SK-N-SH treated with all-trans-retinoic acid at 6 μM for 48 hours (cell line): ENCODE results near the gene RNASEH2B.

Source experiments
- ATAC-seq: fragments of 200-7000 bp; cut with Tn5 transposase; 3 replicates; pipeline ENCODE4 v1.9.1; 2020; ENCODE audit warnings: mild to moderate bottlenecking, moderate library complexity
- ARNTL ChIP-seq: fragments of 450-650 bp; formaldehyde crosslinking; IDR thresholded peaks from 2 replicates; pipeline ENCODE4 v1.5.0; 2020; ENCODE audit warnings: low read depth, mild to moderate bottlenecking, moderate library complexity, borderline replicate concordance
- CREB5 ChIP-seq: fragments of 250-450 bp; sonication (Bioruptor Pico); IDR thresholded peaks from 2 replicates; pipeline ENCODE4 v1.5.1; 2020; ENCODE audit warnings: low read depth, mild to moderate bottlenecking, moderate library complexity
- CSDC2 ChIP-seq: fragments of 250-450 bp; sonication (Bioruptor Pico); IDR thresholded peaks from 2 replicates; pipeline ENCODE4 v1.5.0; 2020; ENCODE audit warnings: mild to moderate bottlenecking, moderate library complexity
- ESRRG ChIP-seq: fragments of 250-450 bp; sonication (Bioruptor Pico); IDR thresholded peaks from 2 replicates; pipeline ENCODE4 v1.6.1; 2021; ENCODE audit warnings: mild to moderate bottlenecking
- GLIS3 ChIP-seq: fragments of 250-450 bp; sonication (Bioruptor Pico); IDR thresholded peaks from 2 replicates; pipeline ENCODE4 v1.5.0; 2020; ENCODE audit warnings: mild to moderate bottlenecking, moderate library complexity
- PPARA ChIP-seq: fragments of 250-450 bp; sonication (Bioruptor Pico); IDR thresholded peaks from 2 replicates; pipeline ENCODE4 v1.5.0; 2020; ENCODE audit warnings: mild to moderate bottlenecking, borderline replicate concordance
- RARB ChIP-seq: fragments of 250-450 bp; sonication (Bioruptor Pico); IDR thresholded peaks from 2 replicates; pipeline ENCODE4 v1.8.0; 2021; ENCODE audit warnings: mild to moderate bottlenecking, moderate library complexity
- SNAI2 ChIP-seq: fragments of 250-450 bp; sonication (Bioruptor Pico); IDR thresholded peaks from 2 replicates; pipeline ENCODE4 v1.5.0; 2020; ENCODE audit warnings: mild to moderate bottlenecking, moderate library complexity
- TCF4 ChIP-seq: fragments of 250-450 bp; sonication (Bioruptor Pico); IDR thresholded peaks from 2 replicates; pipeline ENCODE4 v1.8.0; 2021; ENCODE audit warnings: mild to moderate bottlenecking, moderate library complexity, borderline replicate concordance
- ZC3H10 ChIP-seq: fragments of 250-450 bp; sonication (Bioruptor Pico); IDR thresholded peaks from 2 replicates; pipeline ENCODE4 v1.5.1; 2021; ENCODE audit warnings: mild to moderate bottlenecking, moderate library complexity
- ZFP3 ChIP-seq: fragments of 250-450 bp; sonication (Bioruptor Pico); IDR thresholded peaks from 2 replicates; pipeline ENCODE4 v1.5.0; 2020; ENCODE audit warnings: mild to moderate bottlenecking, moderate library complexity
- ZFP30 ChIP-seq: fragments of 450-650 bp; formaldehyde crosslinking; IDR thresholded peaks from 2 replicates; pipeline ENCODE4 v1.5.0; 2022; ENCODE audit warnings: mild to moderate bottlenecking, moderate library complexity
- ZNF565 ChIP-seq: fragments of 450-650 bp; formaldehyde crosslinking; conservative IDR thresholded peaks from 2 replicates; pipeline ENCODE4 v1.5.0; 2020; ENCODE audit warnings: low read depth, mild to moderate bottlenecking, moderate library complexity
- ZNF8 ChIP-seq: fragments of 450-650 bp; formaldehyde crosslinking; IDR thresholded peaks from 2 replicates; pipeline ENCODE4 v1.5.0; 2020; ENCODE audit warnings: mild to moderate bottlenecking, moderate library complexity
- TF ChIP-seq, protein P1 (sequence below): fragments of 250-450 bp; sonication (Bioruptor Pico); IDR thresholded peaks from 2 replicates; pipeline ENCODE4 v1.8.0; 2020; ENCODE audit warnings: mild to moderate bottlenecking, moderate library complexity, borderline replicate concordance
- TF ChIP-seq, protein P2 (sequence below): fragments of 250-450 bp; sonication (Bioruptor Pico); IDR thresholded peaks from 2 replicates; pipeline ENCODE4 v1.5.0; 2020; ENCODE audit warnings: mild to moderate bottlenecking, moderate library complexity
- TF ChIP-seq, protein P3 (sequence below): fragments of 250-450 bp; sonication (Bioruptor Pico); IDR thresholded peaks from 2 replicates; pipeline ENCODE4 v1.5.1; 2021; ENCODE audit warnings: mild to moderate bottlenecking, moderate library complexity

RNASEH2B gene

DNA sequence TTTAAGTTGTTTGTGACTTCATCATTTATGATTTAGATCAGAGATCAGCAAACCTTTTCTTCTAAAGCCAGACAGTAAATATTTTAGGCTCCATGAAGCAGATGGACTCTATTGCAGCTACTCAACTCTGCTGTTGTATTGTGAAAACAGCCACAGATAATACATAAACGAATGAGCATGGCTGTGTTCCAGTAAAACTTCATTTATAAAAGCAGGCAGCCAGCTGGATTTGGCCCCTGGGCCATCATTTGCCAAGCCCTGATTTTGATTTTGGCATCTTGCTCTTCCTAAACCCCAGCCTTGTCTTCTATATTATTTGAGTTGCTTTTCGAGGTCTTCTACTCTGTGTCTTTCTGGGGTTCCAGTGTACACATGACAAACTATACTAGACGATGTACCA is 41.3 kb downstream of the RNASEH2B start:
- TF ChIP-seq PPARA (CRISPR knock-in tag) (no peak), ZNF565 (CRISPR knock-in tag) (no peak), ZFP3 (CRISPR knock-in tag) (no peak), ZNF8 (CRISPR knock-in tag) (no peak), ZFP30 (CRISPR knock-in tag) (no peak), RARB (CRISPR knock-in tag) (no peak), ESRRG (no peak), TCF4 (CRISPR knock-in tag) (no peak)
- TF ChIP-seq, protein P1, sequence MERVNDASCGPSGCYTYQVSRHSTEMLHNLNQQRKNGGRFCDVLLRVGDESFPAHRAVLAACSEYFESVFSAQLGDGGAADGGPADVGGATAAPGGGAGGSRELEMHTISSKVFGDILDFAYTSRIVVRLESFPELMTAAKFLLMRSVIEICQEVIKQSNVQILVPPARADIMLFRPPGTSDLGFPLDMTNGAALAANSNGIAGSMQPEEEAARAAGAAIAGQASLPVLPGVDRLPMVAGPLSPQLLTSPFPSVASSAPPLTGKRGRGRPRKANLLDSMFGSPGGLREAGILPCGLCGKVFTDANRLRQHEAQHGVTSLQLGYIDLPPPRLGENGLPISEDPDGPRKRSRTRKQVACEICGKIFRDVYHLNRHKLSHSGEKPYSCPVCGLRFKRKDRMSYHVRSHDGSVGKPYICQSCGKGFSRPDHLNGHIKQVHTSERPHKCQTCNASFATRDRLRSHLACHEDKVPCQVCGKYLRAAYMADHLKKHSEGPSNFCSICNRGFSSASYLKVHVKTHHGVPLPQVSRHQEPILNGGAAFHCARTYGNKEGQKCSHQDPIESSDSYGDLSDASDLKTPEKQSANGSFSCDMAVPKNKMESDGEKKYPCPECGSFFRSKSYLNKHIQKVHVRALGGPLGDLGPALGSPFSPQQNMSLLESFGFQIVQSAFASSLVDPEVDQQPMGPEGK: no peak
- TF ChIP-seq, protein P2, sequence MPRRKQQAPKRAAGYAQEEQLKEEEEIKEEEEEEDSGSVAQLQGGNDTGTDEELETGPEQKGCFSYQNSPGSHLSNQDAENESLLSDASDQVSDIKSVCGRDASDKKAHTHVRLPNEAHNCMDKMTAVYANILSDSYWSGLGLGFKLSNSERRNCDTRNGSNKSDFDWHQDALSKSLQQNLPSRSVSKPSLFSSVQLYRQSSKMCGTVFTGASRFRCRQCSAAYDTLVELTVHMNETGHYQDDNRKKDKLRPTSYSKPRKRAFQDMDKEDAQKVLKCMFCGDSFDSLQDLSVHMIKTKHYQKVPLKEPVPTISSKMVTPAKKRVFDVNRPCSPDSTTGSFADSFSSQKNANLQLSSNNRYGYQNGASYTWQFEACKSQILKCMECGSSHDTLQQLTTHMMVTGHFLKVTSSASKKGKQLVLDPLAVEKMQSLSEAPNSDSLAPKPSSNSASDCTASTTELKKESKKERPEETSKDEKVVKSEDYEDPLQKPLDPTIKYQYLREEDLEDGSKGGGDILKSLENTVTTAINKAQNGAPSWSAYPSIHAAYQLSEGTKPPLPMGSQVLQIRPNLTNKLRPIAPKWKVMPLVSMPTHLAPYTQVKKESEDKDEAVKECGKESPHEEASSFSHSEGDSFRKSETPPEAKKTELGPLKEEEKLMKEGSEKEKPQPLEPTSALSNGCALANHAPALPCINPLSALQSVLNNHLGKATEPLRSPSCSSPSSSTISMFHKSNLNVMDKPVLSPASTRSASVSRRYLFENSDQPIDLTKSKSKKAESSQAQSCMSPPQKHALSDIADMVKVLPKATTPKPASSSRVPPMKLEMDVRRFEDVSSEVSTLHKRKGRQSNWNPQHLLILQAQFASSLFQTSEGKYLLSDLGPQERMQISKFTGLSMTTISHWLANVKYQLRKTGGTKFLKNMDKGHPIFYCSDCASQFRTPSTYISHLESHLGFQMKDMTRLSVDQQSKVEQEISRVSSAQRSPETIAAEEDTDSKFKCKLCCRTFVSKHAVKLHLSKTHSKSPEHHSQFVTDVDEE: no peak
- ATAC-seq: no peak

DNA sequence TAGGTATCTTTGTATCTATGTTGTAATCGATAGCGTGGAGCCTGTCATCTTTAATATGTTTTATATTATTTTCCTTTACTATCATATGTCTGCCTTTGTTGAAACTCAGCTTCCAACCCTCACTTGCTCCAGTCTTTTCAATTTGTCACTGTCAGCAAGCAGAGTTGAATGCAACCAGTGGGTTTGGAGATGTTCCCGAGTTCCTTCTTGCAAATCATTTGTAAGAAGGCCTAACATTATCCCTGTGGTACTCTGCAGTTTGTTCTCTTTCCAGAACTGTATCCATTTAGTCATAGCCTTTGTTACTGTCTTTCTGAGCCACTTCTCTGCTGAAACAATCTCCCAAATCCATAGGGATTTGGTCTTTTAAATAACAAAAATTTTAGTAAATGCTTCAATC is 41.8 kb downstream of the RNASEH2B start:
- TF ChIP-seq ARNTL (CRISPR knock-in tag): no peak
- no peak for TF ChIP-seq ZNF565 (CRISPR knock-in tag)
- no peak; the same call in 1 of the 3 replicates for ATAC-seq

GRCh38 chr13:50955241-50955640 is 45.6 kb downstream of the RNASEH2B start:
- TF ChIP-seq, protein P1: no peak
- no peak for TF ChIP-seq GLIS3
- TF ChIP-seq PPARA (CRISPR knock-in tag): no peak
- TF ChIP-seq ZNF565 (CRISPR knock-in tag): no peak
- no peak for TF ChIP-seq CSDC2 (CRISPR knock-in tag)
- no peak for TF ChIP-seq CREB5 (CRISPR knock-in tag)
- TF ChIP-seq ESRRG: no peak
- TF ChIP-seq, protein P3, sequence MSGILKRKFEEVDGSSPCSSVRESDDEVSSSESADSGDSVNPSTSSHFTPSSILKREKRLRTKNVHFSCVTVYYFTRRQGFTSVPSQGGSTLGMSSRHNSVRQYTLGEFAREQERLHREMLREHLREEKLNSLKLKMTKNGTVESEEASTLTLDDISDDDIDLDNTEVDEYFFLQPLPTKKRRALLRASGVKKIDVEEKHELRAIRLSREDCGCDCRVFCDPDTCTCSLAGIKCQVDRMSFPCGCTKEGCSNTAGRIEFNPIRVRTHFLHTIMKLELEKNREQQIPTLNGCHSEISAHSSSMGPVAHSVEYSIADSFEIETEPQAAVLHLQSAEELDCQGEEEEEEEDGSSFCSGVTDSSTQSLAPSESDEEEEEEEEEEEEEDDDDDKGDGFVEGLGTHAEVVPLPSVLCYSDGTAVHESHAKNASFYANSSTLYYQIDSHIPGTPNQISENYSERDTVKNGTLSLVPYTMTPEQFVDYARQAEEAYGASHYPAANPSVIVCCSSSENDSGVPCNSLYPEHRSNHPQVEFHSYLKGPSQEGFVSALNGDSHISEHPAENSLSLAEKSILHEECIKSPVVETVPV: no peak
- TF ChIP-seq ZC3H10: no peak
- TF ChIP-seq ZNF8 (CRISPR knock-in tag): no peak
- TF ChIP-seq ARNTL (CRISPR knock-in tag): no peak
- TF ChIP-seq, protein P2: no peak
- TF ChIP-seq SNAI2 (CRISPR knock-in tag): no peak
- no peak for ATAC-seq
